Muscle of back (tissue), 11 donors: ENCODE data around the gene SUSD1. TPM values are rescaled to one million over a fixed set of nuclear protein-coding genes. Genes with fewer than 3 reads are reported as not detected.
"Not testable (repeated sequence)": the region's sequence is repeated elsewhere in the genome, so short reads cannot be mapped to it uniquely, and the experiment has no call there.

Experiments
- DNase-seq, 3 donors: peaks; one replicate each; pipeline versions ENCODE4 v3.0.0 to v3.0.0-alpha.2; 2013
- polyA plus RNA-seq, 10 donors: library from polyadenylated mRNA; unstranded; fragments of 120-200 nt; gene quantifications; one replicate each; pipeline ENCODE4 v1.2.1, GENCODE V29; 2013; ENCODE audit not compliant: insufficient read length in 10 of 10

SUSD1 gene
- polyA plus RNA-seq, 10 donors, result 5.0 to 14.4 (median 9.0) TPM

GRCh38 chr9:112097712-112098688, 77.1 kb downstream of the SUSD1 start:
- DNase-seq, result peak; percentile 65 to 82 (median 77)

DNA sequence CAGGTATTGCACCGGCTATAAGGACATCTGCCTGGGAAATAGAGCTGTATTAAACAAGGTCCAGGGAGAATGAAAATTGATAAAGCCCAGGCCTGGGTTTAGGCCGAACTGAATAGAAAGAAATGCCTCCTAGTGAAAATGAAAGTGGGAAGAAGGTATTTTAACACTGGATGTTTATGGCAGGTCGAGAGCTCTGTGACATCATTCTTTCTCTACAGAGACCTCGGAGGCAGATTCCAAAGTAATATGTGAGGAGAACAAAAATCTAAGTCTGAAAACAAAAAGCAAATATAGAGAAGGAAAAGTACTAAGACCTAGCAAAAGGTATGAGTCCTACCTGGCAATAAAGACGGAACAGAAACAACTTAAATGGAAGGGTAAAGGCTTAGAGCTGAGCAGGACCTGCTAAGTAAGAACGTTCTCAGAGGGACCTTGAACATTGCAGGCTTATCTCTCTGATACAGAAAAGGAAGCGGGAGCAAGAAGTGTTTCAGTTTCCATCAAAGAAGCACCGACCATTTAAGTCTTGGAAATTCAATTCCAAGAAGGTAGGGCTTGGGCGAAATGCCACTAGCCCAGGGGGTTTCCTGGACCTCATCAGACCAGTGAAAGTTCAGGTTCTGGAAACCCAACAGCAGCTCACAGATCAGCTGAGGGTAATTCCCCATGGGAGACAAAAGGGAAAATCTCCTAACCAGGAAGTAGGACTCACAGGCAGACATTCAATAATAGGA, 80.0 kb downstream of the SUSD1 start:
- DNase-seq, result no peak

- no peak for DNase-seq
Measured at GRCh38 chr9:112094241-112094640, 80.9 kb downstream of the SUSD1 start.

- no peak for DNase-seq
Measured at GRCh38 chr9:112093870-112094216, 81.3 kb downstream of the SUSD1 start.

DNA sequence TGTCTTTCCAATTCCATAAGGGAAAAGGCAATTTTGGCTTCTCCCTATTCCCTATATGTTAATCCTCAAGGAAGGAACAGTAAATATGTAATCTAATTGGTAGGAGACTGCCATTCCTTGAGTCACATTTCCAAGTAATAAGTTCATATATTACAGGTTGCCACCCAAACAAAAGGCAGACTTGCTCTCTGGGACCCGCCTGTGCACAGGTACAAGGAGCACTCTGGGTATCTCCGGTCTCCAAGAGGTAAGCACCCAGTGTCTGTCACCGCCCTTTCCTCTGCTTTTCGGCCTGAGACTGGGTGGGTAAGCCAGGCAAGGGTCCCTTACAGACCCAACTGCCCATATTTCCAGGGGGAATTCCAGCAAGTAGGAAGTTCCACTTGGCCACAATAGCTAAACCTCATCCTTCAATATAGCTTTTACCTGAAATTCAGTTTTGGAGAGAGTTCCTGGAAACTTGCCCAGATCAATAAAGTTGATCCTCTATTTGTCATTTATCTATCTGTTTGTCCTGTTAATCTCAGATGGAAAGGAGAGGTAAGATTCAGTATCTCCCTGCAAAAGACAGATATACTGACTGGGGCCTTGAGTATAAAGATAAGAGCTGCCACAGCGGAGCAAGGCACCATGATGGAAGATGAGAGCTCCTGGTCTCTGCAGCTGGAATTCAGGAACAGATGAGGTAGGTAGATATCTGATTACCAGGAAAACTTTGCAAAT, 81.8 kb downstream of the SUSD1 start:
- no peak for DNase-seq

GRCh38 chr9:112091810-112092209, 83.3 kb downstream of the SUSD1 start:
- no peak for DNase-seq

- DNase-seq, result no peak
Measured at GRCh38 chr9:112087506-112087905, 87.6 kb downstream of the SUSD1 start.

DNA sequence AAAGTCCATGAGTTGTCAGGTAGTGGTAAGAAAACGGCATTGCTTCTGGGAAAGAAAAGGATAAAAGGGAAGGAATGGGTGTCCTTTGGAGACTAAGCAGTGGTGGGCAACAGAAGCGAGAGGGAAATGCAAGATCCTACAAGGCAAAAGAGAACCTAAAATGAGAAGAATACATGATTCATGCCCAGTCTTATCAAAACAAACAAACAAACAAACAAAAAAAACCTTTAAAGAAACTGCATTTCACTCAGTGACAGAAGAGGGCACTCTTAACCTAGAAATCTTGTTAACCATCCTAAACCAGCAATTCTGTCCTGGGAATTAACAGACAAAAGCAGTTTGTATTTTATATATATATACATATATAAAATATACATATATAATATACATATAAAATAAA, 88.5 kb downstream of the SUSD1 start:
- peak in 1 of 3 donors; percentile 44 for DNase-seq

GRCh38 chr9:112084907-112085306, 90.2 kb downstream of the SUSD1 start:
- DNase-seq, result no peak

GRCh38 chr9:112084334-112084733, 90.8 kb downstream of the SUSD1 start:
- DNase-seq, result no peak

DNA sequence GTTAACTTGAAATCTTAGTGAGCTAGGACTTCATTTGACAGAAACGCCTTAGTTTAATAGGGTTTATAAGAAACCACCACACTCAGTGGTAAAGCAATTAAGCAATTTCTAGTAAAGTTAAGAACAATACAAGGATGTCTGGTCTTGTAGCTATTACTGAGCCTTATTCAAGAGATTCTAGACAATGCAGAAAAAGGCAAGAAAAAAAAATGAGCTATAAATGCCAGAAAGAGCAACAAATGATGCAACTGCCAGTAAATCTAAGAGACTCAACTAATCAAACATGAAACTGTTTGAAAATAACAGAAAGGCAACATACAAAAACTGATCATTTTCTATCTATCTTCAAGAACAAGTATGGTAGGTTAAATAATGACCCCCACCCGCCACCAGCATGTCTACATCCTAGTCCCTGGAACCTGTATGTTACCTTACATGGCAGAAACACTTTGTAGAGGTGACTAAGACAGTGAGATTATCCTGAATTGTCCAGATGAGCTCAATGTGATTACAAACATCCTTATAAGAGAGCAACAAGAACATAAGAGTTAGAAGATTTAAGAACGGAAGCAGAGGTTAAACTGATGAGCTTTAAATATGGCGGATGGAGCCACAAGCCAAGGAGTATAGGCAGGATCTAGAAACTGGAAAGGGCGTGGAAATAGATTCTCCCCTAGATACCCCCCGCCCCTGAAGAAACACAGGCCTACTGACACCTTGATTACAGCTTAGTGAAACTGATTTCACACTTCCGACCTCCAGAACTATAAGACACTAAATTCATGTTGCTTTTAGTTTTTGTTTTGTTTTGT, 93.0 kb downstream of the SUSD1 start:
- no peak for DNase-seq

DNA sequence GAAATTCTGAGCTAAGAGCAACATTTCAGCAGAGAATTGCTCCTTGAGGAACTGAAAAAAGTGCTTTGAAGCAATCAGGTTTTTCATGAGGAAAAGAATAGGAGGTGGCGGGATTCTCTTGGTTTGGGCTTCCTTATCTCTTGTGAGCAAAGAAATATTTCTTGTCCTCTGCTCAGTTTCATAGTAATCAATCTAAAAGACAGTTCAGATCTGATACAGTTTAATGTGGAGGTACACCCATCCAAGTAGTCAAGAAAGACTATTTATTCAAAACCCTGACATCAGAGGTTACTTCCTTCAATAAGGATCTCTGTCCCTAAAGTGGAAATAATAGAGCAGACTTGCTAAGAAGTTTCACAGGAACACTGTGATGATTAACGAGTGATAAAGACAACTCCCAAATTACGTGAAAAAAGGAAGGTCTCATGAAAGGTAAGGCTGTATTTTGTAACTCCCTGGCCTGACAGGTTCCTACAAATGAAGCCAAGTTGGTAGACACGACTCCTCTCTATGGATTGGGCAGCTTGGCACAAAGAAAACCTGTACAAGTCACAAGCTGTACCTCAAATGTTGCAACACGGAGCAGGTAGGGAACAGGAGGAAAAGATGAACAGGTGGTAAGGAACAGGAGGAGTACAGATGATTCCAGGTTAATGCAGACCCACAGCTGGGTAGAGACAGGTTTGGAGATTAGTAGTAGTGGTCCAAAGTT, 94.1 kb downstream of the SUSD1 start:
- DNase-seq, result no peak

DNA sequence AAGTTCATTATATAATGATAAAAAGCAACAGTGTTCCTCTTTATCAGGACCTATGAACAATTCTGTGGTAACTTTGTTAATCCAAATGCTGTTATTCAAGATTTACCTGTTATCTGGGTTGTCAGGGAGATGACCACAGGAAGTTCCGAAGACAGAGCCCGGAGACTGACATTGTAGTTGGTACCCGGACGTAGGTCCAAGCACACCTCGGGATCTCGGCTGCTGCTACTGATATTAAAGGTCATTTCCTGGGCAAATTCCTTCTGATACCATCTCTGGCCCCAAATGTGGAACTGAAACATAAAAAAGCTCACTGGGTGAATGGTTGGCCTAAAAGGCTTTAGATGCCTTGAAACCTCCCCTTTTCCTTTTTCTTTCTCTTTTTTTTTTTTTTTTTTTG, 96.7 kb downstream of the SUSD1 start:
- no peak for DNase-seq

DNA sequence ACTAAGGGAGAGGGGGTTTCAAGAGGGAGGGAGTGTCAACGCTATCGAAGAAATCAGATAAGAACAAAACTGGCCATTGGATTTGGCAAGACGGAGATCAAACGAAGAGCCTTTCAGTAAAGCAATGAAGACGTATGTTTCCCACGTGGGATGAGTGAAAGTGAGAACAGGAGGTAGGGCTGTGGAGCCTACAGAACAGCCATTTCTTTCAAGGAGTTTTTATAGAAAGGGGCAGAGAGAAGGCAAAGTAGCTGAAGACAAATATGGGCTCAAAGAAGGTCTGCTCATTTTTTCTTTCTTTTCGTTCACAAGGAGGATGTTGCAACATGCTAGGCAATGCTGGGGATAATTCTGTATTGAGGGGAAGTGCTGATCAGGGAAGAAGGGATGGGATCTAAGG, 98.3 kb downstream of the SUSD1 start:
- DNase-seq, result no peak

GRCh38 chr9:112075009-112075378, 100.1 kb downstream of the SUSD1 start:
- no peak for DNase-seq

DNA sequence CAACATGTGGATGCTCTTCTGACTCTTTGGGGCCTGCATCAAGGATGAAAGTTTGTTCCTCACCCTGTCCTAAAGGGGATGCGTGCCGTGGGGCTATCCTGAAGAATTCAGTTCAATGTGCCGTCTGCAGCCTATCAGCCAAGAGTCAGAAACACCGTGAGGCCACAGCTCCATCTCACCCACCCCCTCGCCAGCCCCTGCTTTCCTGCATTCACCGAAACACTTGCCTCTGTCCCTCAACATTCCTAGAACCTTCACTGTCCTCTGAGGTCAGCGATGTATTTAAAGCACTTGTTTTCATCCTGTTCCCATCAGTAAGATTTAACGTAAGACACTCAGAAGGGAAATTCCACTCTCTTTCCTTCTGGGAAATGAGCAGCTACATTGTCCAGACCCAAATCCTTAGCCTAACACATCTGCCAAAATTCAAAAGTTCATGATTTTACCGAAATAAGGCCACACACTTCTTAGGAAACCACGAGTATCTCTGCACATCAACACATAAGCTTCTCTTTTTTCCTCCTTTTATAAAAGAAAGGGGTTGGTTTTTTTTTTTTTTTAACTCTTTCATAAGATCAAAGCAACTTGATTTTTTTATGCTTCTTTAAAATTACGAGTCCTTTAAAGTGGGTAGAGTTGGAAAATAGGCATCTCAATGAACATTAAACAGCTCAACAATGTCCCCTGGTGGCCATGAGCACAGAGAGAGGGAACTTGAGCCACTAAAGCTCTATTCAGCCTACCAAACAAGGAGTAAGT, 100.7 kb downstream of the SUSD1 start:
- DNase-seq, result peak; percentile 83 to 94 (median 90)

DNA sequence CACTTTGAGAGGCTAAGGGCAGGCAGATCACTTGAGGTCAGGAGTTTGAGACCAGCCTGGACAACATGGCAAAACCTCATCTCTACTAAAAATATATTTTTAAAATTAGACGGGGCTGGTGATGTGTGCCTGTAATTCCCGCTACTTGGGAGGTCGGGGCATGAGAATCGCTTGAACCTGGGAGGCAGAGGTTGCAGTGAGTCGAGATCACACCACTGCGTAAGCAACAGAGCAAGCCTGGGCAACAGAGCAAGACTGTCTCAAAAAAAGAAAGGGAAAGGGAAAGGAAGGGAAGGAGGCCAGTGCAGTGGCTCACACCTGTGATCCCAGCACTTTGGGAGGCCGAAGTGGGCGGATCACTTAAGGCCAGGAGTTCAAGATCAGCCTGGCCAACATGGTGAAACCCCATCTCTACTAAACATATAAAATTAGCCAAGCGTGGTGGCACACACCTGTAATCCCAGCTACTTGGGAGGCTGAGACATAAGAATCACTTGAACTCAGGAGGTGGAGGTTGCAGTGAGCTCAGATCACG, 101.4 kb downstream of the SUSD1 start:
- DNase-seq, result not testable (repeated sequence)

GRCh38 chr9:112072721-112073638, 102.1 kb downstream of the SUSD1 start:
- DNase-seq, result peak in 1 of 3 donors; percentile 88
